HG03159 (cell line): Measurements from ENCODE around the gene SLC9A3.
"Not testable (repeated sequence)": the region's sequence is repeated elsewhere in the genome, so short reads cannot be mapped to it uniquely, and the experiment has no call there.

ENCODE experiments used
- ATAC-seq: cut with Tn5 transposase; IDR thresholded peaks from one replicate; pipeline ENCODE4 v1.9.1; 2021; ENCODE audit warnings: mild to moderate bottlenecking, moderate library complexity; ENCODE audit not compliant: unreplicated experiment

SLC9A3 gene

DNA sequence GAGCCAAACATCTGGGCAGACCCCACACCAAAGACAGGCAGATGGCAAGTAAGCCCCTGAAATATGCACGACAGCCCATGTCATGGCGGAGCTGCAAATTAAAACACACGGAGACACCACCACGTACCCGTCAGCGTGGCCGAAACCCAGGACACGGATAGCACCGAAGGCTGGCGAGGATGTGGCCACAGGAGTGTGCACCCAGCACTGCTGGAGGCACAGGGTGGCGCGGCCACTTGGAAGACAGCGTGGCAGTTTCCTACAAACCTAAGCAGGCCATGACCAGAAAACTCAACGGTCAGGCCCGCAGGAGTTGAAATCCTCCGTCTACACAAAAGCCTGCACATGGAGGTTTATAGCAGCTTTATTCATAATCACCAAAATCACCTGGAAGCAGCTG is 12.8 kb downstream of the SLC9A3 start:
- no peak for ATAC-seq

DNA sequence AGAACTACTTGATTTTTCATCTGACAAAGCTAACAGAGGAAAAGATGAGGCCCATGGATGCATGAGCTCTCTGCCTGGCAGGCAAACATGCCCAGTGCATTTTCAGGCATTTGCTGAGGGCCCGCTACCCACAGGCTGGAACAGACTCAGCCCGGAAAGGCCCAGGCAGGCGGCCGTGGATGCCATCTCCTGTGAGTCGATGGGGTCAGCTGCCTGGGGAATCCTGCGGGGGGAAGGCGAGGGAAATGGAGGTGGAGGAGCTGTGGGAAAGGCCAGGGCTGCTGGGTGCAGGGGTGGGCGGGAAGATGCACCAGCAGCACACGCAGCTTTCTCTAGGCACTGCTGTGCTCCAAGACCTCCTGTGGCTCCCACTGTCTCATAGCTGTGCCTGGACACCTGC is 13.7 kb downstream of the SLC9A3 start:
- ATAC-seq, result no peak

- no peak for ATAC-seq
Measured at GRCh38 chr5:509611-510185, 14.6 kb downstream of the SLC9A3 start.

DNA sequence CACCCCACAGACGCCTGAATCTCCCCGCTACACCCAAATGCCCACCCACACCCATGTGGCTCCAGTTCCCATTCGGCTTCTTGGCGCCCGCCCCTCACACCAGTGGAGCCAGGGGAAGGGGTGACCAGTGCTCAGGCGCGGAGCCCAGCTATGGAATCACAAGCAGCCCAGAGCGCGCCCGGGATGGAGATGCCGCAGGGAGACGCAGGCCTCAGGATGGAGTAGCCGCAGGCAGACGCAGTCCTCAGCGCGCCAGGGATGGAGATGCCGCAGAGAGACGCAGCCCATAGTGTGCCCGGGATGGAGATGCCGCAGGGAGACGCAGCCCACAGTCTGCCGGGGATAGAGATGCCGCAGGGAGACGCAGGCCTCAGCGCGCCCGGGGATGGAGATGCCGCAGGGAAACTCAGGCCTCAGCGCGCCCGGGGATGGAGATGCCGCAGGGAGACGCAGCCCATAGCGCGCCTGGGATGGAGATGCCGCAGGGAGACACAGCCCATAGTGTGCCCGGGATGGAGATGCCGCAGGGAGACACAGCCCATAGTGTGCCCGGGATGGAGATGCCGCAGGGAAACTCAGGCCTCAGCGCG is 16.2 kb downstream of the SLC9A3 start:
- not testable (repeated sequence) for ATAC-seq

DNA sequence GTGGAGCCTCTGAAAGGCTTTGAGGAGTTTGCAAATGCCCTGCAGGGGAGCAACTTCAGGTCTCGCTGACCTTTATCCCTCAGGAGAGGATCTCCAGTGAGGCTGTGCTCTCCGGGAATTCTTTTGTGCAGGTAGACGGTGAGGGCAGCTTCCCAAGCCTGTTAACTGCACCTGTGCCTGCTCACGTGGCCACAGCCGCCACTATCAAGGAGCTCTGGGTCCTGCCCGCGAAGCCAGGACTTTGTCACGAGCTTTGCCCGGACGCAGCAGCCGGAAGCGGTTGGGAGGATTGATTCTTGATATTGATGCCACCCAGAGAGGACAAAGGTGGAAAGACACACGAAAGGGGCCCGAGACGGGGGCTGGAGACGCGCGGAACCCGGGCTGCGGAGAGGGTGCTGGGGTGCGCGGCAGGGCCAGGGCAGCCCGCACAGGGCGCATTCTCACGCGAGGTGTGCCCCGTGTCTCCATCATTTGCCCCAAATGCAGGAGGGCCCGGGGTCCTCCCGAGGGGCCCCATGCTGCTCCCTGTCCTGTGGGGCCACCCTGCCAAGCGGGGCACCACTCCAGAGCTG is 18.2 kb downstream of the SLC9A3 start:
- no peak for ATAC-seq

DNA sequence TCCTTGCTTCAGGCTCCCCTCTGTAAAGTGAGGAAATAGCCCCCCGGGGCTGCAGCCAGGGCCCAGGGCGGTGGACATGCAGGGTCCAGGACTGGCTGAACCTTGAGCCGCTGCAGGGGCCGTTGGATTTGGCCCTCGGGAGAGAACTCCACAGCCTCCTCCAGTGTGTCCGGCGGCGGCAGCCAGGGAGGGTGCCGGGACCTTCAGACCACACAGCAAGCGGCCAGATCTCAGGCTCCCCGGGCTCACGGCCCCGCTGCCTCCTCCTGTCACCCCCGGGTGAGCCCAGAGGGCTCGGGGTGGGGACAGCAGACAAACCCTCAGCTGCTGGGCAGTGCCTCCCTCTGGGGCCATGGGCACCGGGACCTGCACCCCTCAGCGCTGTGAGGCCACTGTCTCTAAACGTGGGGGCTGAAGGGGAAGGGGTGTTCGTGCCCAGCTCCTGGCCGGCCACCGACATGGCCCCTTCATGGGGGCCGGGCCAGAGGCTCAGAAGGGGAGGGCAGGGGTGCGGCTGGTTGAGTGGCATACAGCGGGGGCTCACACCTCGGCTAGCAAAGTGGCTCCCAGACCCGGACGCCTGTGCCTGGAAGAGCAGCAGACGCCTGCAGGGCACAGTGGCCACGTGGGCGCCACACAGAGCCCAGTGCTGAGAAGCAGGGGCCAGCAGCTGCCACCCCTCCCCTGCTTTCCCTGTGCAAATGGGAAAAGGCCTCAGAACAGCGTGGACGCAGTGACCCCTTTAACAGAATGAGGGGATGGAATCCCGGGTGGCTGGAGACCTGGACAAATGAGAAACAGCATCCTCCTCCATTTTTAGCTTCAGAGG is 19.7 kb downstream of the SLC9A3 start:
- no peak for ATAC-seq

DNA sequence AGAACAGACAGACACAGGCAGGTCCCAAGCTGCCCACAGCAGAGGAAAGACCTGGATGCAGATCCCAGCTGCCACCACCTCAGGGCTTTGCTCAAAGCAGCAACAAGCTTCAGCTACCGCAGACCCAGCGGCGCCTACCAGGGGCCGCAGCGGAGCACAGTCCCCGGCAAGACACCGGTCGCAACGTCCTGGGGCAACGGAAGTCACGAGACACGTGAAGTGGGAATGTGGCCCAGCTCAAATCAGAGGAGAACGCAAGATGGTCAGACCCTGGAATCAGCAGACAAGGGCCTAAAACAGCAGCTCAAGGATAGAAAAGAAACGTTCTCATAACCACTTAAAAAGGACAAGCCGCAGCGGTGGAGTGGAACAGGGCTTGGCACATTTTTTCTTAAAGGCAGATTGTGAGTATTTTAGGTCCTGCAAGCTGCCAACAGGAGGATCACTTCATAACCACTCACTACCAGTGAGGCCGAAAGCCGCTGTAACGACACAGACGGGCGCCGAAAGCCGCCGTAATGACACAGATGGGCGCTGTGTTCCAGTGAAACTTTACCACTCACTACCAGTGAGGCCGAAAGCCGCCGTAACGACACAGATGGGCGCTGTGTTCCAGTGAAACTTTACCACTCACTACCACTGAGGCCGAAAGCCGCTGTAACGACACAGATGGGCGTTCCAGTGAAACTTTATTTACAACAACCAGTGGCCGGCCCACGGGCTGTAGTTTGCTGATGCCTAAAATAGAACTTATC is 21.7 kb downstream of the SLC9A3 start:
- ATAC-seq, result no peak

- ATAC-seq, result no peak
Measured at GRCh38 chr5:501831-502184, 22.4 kb downstream of the SLC9A3 start.

DNA sequence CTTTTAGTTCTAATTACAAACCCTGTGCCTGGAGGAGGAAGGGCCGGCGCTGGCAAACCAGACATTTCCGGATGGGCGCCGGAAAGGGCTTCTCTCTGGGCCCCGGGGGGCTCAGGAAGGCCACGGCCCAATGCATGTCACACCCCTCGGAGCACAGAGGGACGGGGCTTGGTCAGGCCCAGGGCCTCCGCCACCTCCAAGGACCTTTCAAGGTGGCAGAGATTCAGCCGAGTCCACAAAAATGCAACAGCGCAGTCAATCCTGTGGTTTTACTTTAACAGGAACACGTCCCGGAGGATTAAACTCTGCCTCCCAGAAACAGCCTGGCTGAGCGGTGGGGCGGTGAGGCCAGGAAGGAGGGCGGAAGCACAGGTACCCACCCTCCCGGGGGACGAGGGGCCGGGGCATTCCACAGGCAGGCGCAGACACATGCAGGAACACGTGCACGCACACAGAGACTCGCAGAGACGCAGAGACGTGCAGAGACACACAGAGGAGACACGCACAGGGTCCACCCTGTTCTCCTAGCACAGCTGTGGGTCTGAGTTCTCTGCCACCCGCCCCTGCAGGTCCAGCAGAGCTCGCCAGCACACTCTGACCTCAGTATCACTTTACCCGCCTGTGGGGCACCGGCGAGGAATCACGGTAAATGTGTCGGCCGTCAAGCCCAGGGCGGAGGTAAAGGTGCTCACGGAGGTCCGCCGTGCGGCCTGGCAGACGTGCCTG is 23.0 kb downstream of the SLC9A3 start:
- no peak for ATAC-seq

DNA sequence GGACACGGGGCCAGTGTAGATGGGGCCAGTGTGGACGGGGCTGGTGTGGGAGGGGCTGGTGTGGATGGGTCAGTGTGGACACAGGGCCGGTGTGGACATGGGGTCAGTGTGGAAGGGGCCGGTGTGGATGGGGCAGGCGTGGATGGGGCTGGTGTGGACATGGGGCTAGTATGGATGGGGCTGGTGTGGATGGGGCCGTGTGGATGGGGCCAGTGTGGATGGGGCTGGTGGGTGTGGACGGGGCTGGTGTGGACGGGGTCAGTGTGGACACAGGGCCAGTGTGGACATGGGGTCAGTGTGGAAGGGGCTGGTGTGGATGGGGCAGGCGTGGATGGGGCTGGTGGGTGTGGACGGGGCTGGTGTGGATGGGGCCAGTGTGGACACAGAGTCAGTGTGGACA is 23.8 kb downstream of the SLC9A3 start:
- no peak for ATAC-seq

GRCh38 chr5:499233-500209 is 24.7 kb downstream of the SLC9A3 start:
- no peak for ATAC-seq

- ATAC-seq, result no peak
Measured at GRCh38 chr5:497871-498509, 26.3 kb downstream of the SLC9A3 start.

DNA sequence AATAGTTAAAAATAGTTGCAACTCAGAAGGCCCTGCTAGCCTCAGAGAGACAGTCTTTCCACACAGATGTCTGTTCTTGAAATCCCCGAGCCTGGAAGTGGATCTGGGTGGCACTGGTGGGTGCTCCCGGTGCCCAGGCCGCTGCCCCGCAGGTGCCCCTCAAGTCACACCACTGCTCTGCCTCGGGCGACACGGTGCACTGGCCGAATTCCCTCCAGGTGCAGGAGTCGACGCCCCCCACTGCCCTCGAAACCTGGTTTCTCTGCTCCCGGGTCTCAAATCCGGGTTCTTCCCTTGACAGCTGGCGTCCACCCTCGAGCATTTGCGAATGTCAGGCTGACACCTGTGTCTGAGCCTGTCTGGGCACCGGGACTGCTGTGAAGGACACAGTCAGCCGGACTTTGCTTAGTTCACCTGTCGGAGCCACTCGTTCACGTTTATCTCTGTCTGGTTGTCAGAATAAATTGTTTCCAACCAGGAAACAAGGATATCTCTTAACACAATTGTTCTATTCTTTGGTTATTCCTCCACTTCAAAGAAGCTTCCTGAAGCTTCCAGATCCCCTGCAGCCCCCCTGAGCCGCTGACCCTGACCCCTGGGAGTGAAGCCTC is 27.1 kb downstream of the SLC9A3 start:
- ATAC-seq, result no peak

DNA sequence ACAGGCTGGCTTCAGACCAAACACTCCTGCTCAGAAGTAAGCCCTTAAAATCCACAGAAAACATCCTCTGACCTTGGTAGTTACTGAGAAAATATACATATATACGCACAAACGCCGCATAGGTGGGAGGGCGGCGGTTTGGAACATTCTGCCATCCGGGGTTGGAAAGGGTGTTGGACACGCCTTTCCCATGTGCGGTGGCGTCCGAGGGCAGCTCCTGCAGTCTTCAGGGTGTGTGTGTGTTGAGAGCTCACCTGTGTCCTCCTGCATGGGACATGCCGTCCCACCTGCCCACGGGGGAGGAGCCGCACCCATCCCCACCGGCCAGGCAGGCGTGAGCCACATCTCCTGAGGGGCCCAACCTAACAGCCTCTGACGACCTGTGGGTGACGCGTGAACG is 28.2 kb downstream of the SLC9A3 start:
- no peak for ATAC-seq

DNA sequence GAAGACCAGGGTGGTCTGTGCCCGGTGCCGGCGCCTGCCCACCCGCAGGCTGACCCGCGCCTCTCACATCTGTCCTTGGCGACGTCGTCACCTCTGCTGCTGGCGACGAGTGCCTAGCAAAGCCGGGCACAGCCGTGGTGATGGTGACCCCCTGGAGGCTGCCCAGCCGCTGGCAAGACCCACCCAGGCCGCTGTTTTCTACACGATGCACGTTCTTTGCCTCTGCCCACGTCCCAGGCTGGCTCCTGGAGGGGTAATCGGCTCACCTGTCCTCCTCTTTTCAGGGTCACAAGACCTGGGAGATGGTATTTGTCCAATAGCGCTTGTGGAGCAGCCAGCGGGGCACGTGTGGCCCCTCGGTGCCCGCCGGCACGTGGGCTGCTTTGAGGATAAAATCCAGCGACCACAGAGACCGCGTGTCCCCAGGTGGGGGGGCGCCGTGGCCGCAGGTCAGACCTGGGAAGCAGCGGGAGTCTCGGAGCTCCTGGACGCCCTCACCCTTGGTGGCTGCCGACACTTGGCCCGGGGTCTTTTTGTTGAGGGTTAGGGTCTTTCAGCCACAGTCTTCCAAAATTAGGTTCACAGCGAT is 29.5 kb downstream of the SLC9A3 start:
- no peak for ATAC-seq

GRCh38 chr5:493758-494157 is 30.5 kb downstream of the SLC9A3 start:
- ATAC-seq, result no peak

GRCh38 chr5:493119-493701 is 31.0 kb downstream of the SLC9A3 start:
- ATAC-seq, result no peak
